Inflammatory macrophage treated with lipopolysaccharide for 1 hour (primary cell): ENCODE measurements around the gene RNF213.

Experiments
- DNase-seq, 2 donors: peaks; one replicate each; pipeline ENCODE4 v3.0.0-alpha.2; 2020 to 2022

RNF213 gene

GRCh38 chr17:80441133-80441578, 180.5 kb downstream of the RNF213 start:
- peak in 1 of 2 donors; percentile 20 for DNase-seq

DNA sequence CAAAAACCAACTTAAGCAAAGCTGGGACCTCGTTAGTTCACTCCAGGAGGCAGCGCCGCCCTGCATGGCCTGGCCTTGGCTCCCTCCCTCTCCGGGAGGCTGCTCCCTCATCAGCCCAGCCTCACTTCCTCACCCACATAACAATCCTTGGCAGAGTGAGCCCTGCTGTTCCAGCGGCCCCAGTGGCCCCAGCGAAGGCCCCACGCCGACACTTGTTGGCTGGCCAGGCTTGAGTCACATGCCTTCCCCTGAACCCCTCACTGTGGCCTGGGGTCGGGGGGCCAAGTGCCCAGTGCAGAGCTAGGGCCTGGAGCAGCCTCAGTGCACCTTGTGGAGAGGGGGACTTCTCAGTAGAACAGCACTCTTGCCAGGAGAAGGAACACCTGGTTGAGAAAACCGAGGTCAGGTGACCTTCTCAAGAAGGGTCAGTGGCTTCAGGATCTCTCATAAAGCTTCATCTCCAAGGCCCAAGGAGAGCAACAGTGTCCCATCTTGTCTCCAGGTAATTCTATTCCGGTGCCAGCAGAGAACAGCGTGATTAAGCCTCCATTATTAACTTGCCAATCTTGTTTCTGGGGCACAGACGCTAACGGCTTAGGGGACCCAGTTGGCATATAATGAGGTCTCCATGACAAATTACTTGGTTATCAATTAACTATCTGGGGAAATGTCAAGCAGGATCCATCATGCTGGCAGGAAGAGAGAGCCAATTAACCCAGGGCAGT, 181.1 kb downstream of the RNF213 start:
- no peak for DNase-seq

- DNase-seq, result no peak
These were observed 181.6 kb downstream of the RNF213 start for GRCh38 chr17:80442323-80442659.

DNA sequence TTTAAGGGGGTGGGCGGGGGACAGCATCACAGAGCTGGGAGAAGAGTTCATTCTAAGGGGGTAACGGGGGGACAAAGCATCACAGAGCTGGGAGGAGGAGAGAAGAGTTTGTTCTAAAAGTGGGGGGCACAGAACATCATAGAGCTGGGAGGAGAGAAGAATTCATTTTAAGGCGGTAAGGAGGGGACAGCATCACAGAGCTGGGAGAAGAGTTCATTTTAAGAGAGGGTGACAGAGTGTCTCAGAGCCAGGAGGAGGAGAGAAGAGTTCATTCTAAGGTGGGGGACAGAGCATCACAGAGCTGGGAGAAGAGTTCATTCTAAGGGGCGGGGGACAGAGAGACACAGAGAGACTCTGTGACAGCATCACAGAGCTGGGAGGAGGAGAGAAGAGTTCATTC, 182.1 kb downstream of the RNF213 start:
- DNase-seq, result no peak

DNA sequence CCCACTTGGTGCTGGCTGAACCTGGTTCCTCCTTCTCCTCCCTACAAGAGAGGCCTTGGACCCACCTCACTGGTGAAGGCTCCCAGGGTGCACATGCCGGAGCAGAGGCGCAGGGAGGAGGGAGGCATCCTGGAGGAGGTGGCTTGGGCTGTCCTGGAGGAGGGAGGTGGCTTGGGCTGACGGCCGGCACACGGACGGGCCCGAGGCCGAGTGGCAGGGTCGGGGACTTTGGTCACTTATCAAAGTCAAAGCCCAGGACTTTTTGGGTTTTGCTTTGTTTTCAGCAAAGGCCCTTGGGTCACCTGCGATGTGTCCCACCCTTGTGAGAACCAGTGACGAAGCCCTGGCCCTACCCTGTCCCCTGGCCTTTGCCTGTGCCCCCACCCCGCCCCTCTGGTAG, 182.8 kb downstream of the RNF213 start:
- no peak for DNase-seq

DNA sequence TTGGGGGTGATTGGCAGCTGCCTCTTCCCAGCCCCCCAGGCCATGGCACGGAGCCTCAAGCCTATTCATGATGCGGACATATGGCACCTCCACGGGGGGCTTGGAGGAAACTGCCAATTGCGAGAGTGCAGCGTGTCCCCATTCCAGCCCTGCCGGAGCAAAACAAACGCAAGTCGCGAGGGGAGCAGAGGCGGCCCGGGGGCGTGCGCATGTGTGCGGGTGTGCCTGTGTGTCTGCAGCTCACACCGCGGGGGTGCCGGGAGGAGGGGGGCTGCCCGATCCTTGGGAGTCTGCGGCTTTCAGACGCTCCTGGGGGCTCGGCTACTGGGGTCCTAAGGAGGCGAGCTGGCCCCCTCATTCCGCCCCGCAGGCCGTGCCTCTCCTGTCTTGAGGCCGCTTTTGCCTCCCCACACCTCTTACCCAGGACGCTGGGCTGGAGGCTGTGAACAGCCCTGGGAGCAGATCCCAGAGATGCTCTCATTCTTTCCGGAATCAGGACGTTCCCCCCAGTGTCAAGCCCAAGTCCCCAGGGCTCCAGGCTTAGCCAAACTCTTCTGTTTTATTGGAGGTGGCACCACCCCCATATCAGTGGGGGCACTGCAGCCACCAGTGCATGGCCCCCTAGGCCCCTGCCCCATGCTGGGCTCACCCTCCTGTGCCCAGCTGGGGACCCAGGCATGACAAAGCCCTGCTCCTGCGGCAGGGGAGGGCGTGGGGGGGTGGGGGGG, 183.4 kb downstream of the RNF213 start:
- DNase-seq, result no peak

DNA sequence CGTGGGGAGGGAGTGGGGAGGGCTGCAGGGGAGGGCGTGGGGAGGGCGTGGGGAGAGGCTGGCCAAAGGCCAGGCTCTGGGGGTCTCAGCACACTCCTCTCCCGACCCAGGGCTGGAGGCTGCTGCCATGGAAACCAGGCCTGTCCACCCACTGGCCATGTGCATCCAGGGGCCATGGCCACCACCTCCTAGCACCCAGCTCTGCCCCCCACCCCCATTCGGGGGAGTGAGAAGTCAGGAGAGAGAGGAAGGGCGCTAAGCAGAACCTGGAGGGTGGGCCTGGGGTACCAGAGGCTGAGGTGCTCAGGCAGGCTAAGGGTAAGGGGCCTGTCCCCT, 184.0 kb downstream of the RNF213 start:
- no peak for DNase-seq

DNA sequence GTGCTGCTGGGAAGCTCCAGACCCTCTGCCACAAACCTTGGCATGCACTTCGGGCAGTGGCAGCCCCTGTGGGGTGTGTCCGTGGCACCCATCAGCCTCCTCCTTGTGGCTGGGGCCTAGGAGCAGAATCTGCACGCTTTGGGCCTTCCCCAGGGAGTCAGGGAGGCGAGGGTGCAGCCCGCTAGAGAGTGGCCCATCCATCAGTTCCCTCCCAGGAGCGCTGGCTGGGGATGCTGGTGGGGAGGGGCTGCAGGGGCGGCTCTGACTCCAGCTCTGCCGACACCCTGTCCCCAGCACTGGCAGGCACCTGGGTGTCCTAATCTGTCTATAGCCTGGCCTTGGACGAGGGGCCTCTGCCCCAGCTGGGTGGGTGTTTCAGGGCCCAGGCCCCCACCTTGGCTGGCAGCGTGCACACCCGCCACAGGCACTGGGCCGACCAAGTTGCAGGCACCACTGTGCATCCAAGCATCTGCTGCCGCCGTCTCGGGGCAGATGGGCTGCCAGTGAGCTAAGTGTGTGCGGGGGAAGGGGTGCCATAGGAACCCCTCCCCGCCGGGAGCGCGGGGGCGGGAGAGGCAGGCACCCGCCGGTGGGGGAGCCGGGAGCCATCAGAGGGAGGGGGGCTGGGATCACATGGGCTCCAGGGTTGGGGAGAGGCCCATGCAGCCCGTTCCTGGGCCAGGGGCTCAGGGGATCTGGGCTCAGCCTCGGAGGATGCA, 184.5 kb downstream of the RNF213 start:
- no peak for DNase-seq

GRCh38 chr17:80445726-80446110, 185.1 kb downstream of the RNF213 start:
- DNase-seq, result no peak

- DNase-seq, result no peak
These were observed 186.2 kb downstream of the RNF213 start for GRCh38 chr17:80446645-80447405.

DNA sequence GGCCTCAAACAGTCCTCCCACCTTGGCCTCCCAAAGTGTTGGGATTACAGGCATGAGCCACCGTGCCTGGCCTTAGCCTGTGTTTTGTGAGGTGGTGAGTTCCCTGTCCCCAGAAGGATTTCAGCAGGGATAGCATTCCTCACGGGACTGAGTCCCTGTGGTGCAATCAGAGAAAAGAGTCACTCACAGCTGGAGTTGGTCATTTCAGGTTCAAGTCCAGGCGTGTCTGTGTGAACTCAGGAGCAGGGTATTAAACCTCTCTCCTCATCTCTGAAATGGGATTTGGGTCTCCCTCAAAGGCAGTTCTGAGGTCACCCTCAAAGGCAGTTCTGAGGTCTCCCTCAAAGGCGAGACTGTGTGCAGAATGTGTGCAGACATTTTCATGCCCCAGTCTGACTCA, 187.1 kb downstream of the RNF213 start:
- DNase-seq, result no peak
